H9 (cell line): ENCODE data around the gene LAMA3. TPM values are rescaled to one million over a fixed set of nuclear protein-coding genes. Genes with fewer than 3 reads are reported as not detected.

ENCODE experiments used
- DNase-seq: peaks from one replicate; pipeline ENCODE4 v3.0.0-alpha.2; 2017
- H2AFZ ChIP-seq: one replicate; pipeline ENCODE4 v1.6.1; 2013; ENCODE audit warnings: mild to moderate bottlenecking, low read length, control low read depth, moderate library complexity
- H2AK5ac ChIP-seq: 2 replicates; pipeline ENCODE4 v1.6.1; 2013; ENCODE audit warnings: low read length, control low read depth, mixed read lengths; ENCODE audit not compliant: insufficient read length
- H2BK120ac ChIP-seq: one replicate; pipeline ENCODE4 v1.6.1; 2013; ENCODE audit warnings: low read depth, mild to moderate bottlenecking, low read length, control low read depth, inconsistent platforms; ENCODE audit not compliant: poor library complexity, severe bottlenecking
- H2BK12ac ChIP-seq: 2 replicates; pipeline ENCODE4 v1.6.1; 2013; ENCODE audit warnings: low read length, control low read depth, mixed read lengths, low read depth; ENCODE audit not compliant: insufficient read length
- H2BK15ac ChIP-seq: 2 replicates; pipeline ENCODE4 v1.6.1; 2013; ENCODE audit warnings: low read depth, low read length, control low read depth
- H2BK20ac ChIP-seq: one replicate; pipeline ENCODE4 v1.6.1; 2013; ENCODE audit warnings: low read depth, mild to moderate bottlenecking, low read length, control low read depth, inconsistent platforms; ENCODE audit not compliant: poor library complexity, severe bottlenecking
- H2BK5ac ChIP-seq: 2 replicates; pipeline ENCODE4 v1.6.1; 2013; ENCODE audit warnings: low read length, control low read depth, mixed read lengths; ENCODE audit not compliant: insufficient read length
- H3K14ac ChIP-seq: 2 replicates; pipeline ENCODE4 v1.6.1; 2013; ENCODE audit warnings: low read length, control low read depth; ENCODE audit not compliant: insufficient read depth
- H3K18ac ChIP-seq: 2 replicates; pipeline ENCODE4 v1.6.1; 2013; ENCODE audit warnings: low read depth, mild to moderate bottlenecking, mixed read lengths, low read length, control low read depth; ENCODE audit not compliant: insufficient read length
- H3K23ac ChIP-seq: 2 replicates; pipeline ENCODE4 v1.6.1; 2013; ENCODE audit warnings: low read length, control low read depth, mixed read lengths, low read depth; ENCODE audit not compliant: insufficient read length
- H3K23me2 ChIP-seq: 2 replicates; pipeline ENCODE4 v1.6.1; 2013; ENCODE audit warnings: low read depth, mild to moderate bottlenecking, mixed read lengths, low read length, control low read depth; ENCODE audit not compliant: insufficient read length, poor library complexity, severe bottlenecking
- H3K27ac ChIP-seq: 2 replicates; pipeline ENCODE4 v1.5.1; 2013; ENCODE audit warnings: low read length, control low read depth, mixed read lengths, low read depth; ENCODE audit not compliant: insufficient read length
- H3K27me3 ChIP-seq: 2 replicates; pipeline ENCODE4 v1.6.1; 2013; ENCODE audit warnings: low read length, control low read depth, inconsistent platforms; ENCODE audit not compliant: insufficient read depth
- H3K4ac ChIP-seq: 2 replicates; pipeline ENCODE4 v1.6.1; 2013; ENCODE audit warnings: low read depth, mild to moderate bottlenecking, control low read depth, inconsistent platforms, low read length, moderate library complexity
- H3K4me1 ChIP-seq: 2 replicates; pipeline ENCODE4 v1.6.1; 2013; ENCODE audit warnings: low read length, control low read depth, inconsistent platforms; ENCODE audit not compliant: insufficient read depth
- H3K4me2 ChIP-seq: 2 replicates; pipeline ENCODE4 v1.6.1; 2013; ENCODE audit warnings: low read length, control low read depth, mixed read lengths; ENCODE audit not compliant: insufficient read length, insufficient read depth
- H3K56ac ChIP-seq: 2 replicates; pipeline ENCODE4 v1.6.1; 2013; ENCODE audit warnings: low read depth, mild to moderate bottlenecking, mixed read lengths, low read length, control low read depth; ENCODE audit not compliant: insufficient read length
- H3K79me1 ChIP-seq: 2 replicates; pipeline ENCODE4 v1.6.1; 2013; ENCODE audit warnings: low read depth, mild to moderate bottlenecking, moderate library complexity, low read length, control low read depth, inconsistent platforms; ENCODE audit not compliant: insufficient read depth, poor library complexity, severe bottlenecking
- H3K79me2 ChIP-seq: 2 replicates; pipeline ENCODE4 v1.6.1; 2013; ENCODE audit warnings: low read length, control low read depth, inconsistent platforms; ENCODE audit not compliant: insufficient read depth
- H3K9ac ChIP-seq: 2 replicates; pipeline ENCODE4 v1.6.1; 2013; ENCODE audit warnings: low read length, control low read depth, mixed read lengths; ENCODE audit not compliant: insufficient read length; ENCODE audit errors: extremely low read depth
- H3K9me3 ChIP-seq: one replicate; pipeline ENCODE4 v1.6.1; 2013; ENCODE audit warnings: low read depth, low read length, inconsistent platforms; ENCODE audit not compliant: control insufficient read depth
- H3T11ph ChIP-seq: one replicate; pipeline ENCODE4 v1.6.1; 2013; ENCODE audit warnings: mild to moderate bottlenecking, low read length, control low read depth, inconsistent platforms
- H4K20me1 ChIP-seq: one replicate; pipeline ENCODE4 v1.6.1; 2013; ENCODE audit not compliant: control insufficient read depth, insufficient read length, insufficient read depth
- H4K5ac ChIP-seq: 2 replicates; pipeline ENCODE4 v1.6.1; 2013; ENCODE audit warnings: low read depth, mild to moderate bottlenecking, mixed read lengths, low read length, control low read depth; ENCODE audit not compliant: insufficient read length
- H4K8ac ChIP-seq: replicated peaks from 2 replicates; pipeline ENCODE4 v1.6.1; 2013; ENCODE audit warnings: low read length, control low read depth, mixed read lengths, low read depth; ENCODE audit not compliant: insufficient read length
- H4K91ac ChIP-seq: 2 replicates; pipeline ENCODE4 v1.6.1; 2013; ENCODE audit warnings: low read depth, mild to moderate bottlenecking, moderate library complexity, mixed read lengths, low read length, control low read depth; ENCODE audit not compliant: insufficient read length
- H3K27ac Mint-ChIP-seq, 3 experiments: 2 replicates in 2 of 3; 3 replicates in 1 of 3; pipeline ENCODE4 v1.8.0; 2020 to 2021; ENCODE audit warnings: mixed read lengths in 3 of 3, mild to moderate bottlenecking in 1 of 3, moderate library complexity in 1 of 3
- H3K27me3 Mint-ChIP-seq: 2 replicates; pipeline ENCODE4 v1.8.0; 2021; ENCODE audit warnings: low read depth, mild to moderate bottlenecking, moderate library complexity, mixed read lengths
- H3K36me3 Mint-ChIP-seq, 3 experiments: 2 replicates in 2 of 3; 3 replicates in 1 of 3; pipeline ENCODE4 v1.8.0; 2020 to 2021; ENCODE audit warnings: low read depth in 3 of 3, mixed read lengths in 3 of 3; ENCODE audit not compliant: insufficient read depth in 1 of 3
- H3K4me1 Mint-ChIP-seq, 2 experiments: 2 replicates each; pipeline ENCODE4 v1.8.0; 2020; ENCODE audit warnings: mixed read lengths in 2 of 2
- H3K4me3 Mint-ChIP-seq, 2 experiments: 2 replicates in 1 of 2; 3 replicates in 1 of 2; pipeline ENCODE4 v1.8.0; 2020 to 2021; ENCODE audit warnings: mild to moderate bottlenecking in 2 of 2, mixed read lengths in 2 of 2, moderate library complexity in 1 of 2
- H3K9me3 Mint-ChIP-seq, 2 experiments: 2 replicates in 1 of 2; 3 replicates in 1 of 2; pipeline ENCODE4 v1.8.0; 2020; ENCODE audit warnings: mild to moderate bottlenecking in 2 of 2, mixed read lengths in 2 of 2, moderate library complexity in 1 of 2
- CTCF ChIP-seq: fragments of 200-600 bp; sonication (generic); conservative IDR thresholded peaks from 3 replicates; pipeline ENCODE4 v1.8.0; 2021; ENCODE audit warnings: antibody characterized with exemption, mild to moderate bottlenecking
- WGBS: extraction: QIAGEN DNeasy Blood & Tissue Kit; methylation state at CpG from one replicate; pipeline ENCODE4 v1.1.7; 2013; ENCODE audit warnings: missing lambda C conversion rate, low lambda C conversion rate, mixed read lengths; ENCODE audit not compliant: insufficient read length; ENCODE audit errors: extremely low coverage; 5-methylcytosine and 5-hydroxymethylcytosine counted together
- total RNA-seq: library from RNA; stranded (reverse); gene quantifications from 2 replicates; pipeline ENCODE4 v1.2.1, GENCODE V29; 2021

LAMA3 gene
- total RNA-seq, 1 experiment from 2014 or later, result 0.33 TPM

- Histone ChIP-seq H2AFZ (no peak overlapping the region), H3K4me1 (no peaks in the 10 kb centered on the region; the same call in 1 of the 2 replicates), H2BK20ac (no peak overlapping the region), H2AK5ac (no peak overlapping the region), H4K5ac (no peak overlapping the region), H3K79me1 (no peaks in the 10 kb centered on the region), H3K9me3 (peaks cover 7% of the 10 kb centered on the region), H2BK120ac (no peak overlapping the region), H3K9ac (no peak overlapping the region), H4K91ac (no peak overlapping the region), H3K18ac (no peak overlapping the region), H3T11ph (no peak overlapping the region), H3K56ac (no peak overlapping the region), H3K79me2 (no peaks in the 10 kb centered on the region), H3K23ac (no peak overlapping the region), H3K27me3 (no peaks in the 10 kb centered on the region), H2BK15ac (no peak overlapping the region), H3K4ac (no peak overlapping the region), H2BK12ac (no peak overlapping the region), H3K27ac (no peak overlapping the region), H3K14ac (no peak overlapping the region), H4K8ac (no peak overlapping the region), H4K20me1 (no peaks in the 10 kb centered on the region), H3K4me2 (no peak overlapping the region), H2BK5ac (no peak overlapping the region), H3K23me2 (no peaks in the 10 kb centered on the region)
- no peak for DNase-seq
- peaks cover 3 to 6% (median 6%) of the 10 kb centered on the region in 3 experiments; a peak in 6 of 7 replicates for H3K36me3 Mint-ChIP-seq
- H3K27me3 Mint-ChIP-seq, result no peaks in the 10 kb centered on the region; the same call in 1 of the 2 replicates
- H3K27ac Mint-ChIP-seq, result no peak overlapping the region
- H3K4me3 Mint-ChIP-seq, result no peak overlapping the region
- TF ChIP-seq CTCF, result no peak
- WGBS, result no CpG with 5 or more reads among the region's 2 CpGs
- H3K9me3 Mint-ChIP-seq, result peaks cover 7 to 9% of the 10 kb centered on the region in 2 experiments; a peak in 3 of 5 replicates
- H3K4me1 Mint-ChIP-seq, result peaks cover 14 to 19% of the 10 kb centered on the region in 2 experiments
These were observed 45.3 kb upstream of the LAMA3 start for GRCh38 chr18:23643815-23644490.
